CD4-positive, alpha-beta T cell treated with Interleukin-6 for 4 hours (primary cell): Measurements from ENCODE around the gene SH3RF1.
"Not testable (repeated sequence)": the region's sequence is repeated elsewhere in the genome, so short reads cannot be mapped to it uniquely, and the experiment has no call there.

Source experiments
- DNase-seq: peaks from one replicate; pipeline ENCODE4 v3.0.0-alpha.2; 2020; ENCODE audit warnings: mixed read lengths

SH3RF1 gene

GRCh38 chr4:169197206-169197605 is 73.5 kb downstream of the SH3RF1 start:
- DNase-seq, result not testable (repeated sequence)

- DNase-seq, result no peak
Observed at GRCh38 chr4:169195032-169195431, 75.7 kb downstream of the SH3RF1 start.

- not testable (repeated sequence) for DNase-seq
Observed at GRCh38 chr4:169189968-169190367, 80.8 kb downstream of the SH3RF1 start.

- DNase-seq, result no peak
Observed at GRCh38 chr4:169189372-169189771, 81.4 kb downstream of the SH3RF1 start.

- no peak for DNase-seq
Observed at GRCh38 chr4:169188204-169188603, 82.6 kb downstream of the SH3RF1 start.

- no peak for DNase-seq
Observed at GRCh38 chr4:169185133-169185956, 85.4 kb downstream of the SH3RF1 start.

- no peak for DNase-seq
Observed at GRCh38 chr4:169184686-169185085, 86.1 kb downstream of the SH3RF1 start.

GRCh38 chr4:169184236-169184635 is 86.5 kb downstream of the SH3RF1 start:
- no peak for DNase-seq

- DNase-seq, result no peak
Observed at GRCh38 chr4:169183581-169183980, 87.2 kb downstream of the SH3RF1 start.

GRCh38 chr4:169179609-169180521 is 90.9 kb downstream of the SH3RF1 start:
- DNase-seq, result no peak

GRCh38 chr4:169178092-169178491 is 92.7 kb downstream of the SH3RF1 start:
- not testable (repeated sequence) for DNase-seq

- no peak for DNase-seq
Observed at GRCh38 chr4:169175476-169175875, 95.3 kb downstream of the SH3RF1 start.

GRCh38 chr4:169175035-169175434 is 95.7 kb downstream of the SH3RF1 start:
- no peak for DNase-seq

- no peak for DNase-seq
Observed at GRCh38 chr4:169174247-169174646, 96.5 kb downstream of the SH3RF1 start.

GRCh38 chr4:169167957-169168858 is 102.5 kb downstream of the SH3RF1 start:
- no peak for DNase-seq

GRCh38 chr4:169164669-169165415 is 105.9 kb downstream of the SH3RF1 start:
- DNase-seq, result no peak

- no peak for DNase-seq
Observed at GRCh38 chr4:169163947-169164668, 106.6 kb downstream of the SH3RF1 start.

- DNase-seq, result no peak
Observed at GRCh38 chr4:169163495-169163894, 107.3 kb downstream of the SH3RF1 start.

GRCh38 chr4:169160825-169161224 is 109.9 kb downstream of the SH3RF1 start:
- no peak for DNase-seq

- no peak for DNase-seq
Observed at GRCh38 chr4:169159624-169160171, 111.1 kb downstream of the SH3RF1 start.

- no peak for DNase-seq
Observed at GRCh38 chr4:169158861-169159260, 111.9 kb downstream of the SH3RF1 start.
